CD14-positive monocyte (primary cell): ENCODE measurements around the gene PPP2R3A. TPM values are rescaled to one million over a fixed set of nuclear protein-coding genes. Genes with fewer than 3 reads are reported as not detected.
"Not testable (repeated sequence)": the region's sequence is repeated elsewhere in the genome, so short reads cannot be mapped to it uniquely, and the experiment has no call there.

Experiments used
- DNase-seq, 3 donors: peaks; one replicate each; pipeline ENCODE4 v3.0.0-alpha.2; 2011 to 2022
- H2AFZ ChIP-seq: 2 replicates; pipeline ENCODE4 v1.6.0; 2012; ENCODE audit warnings: mild to moderate bottlenecking, low read depth, low read length, inconsistent platforms; ENCODE audit not compliant: insufficient read depth, poor library complexity, severe bottlenecking
- H3K27ac ChIP-seq, 2 donors: 1 replicate in 1 of 2; 2 replicates in 1 of 2; pipeline ENCODE4 v1.5.1; 2012 to 2013; ENCODE audit warnings: low read length in 2 of 2, control low read depth in 1 of 2, inconsistent platforms in 1 of 2, low read depth in 1 of 2, mild to moderate bottlenecking in 1 of 2
- H3K27me3 ChIP-seq, 2 donors: one replicate each; pipeline versions ENCODE4 v1.6.0 to v1.6.1; 2011 to 2013; ENCODE audit warnings: low read length in 2 of 2; ENCODE audit not compliant: control insufficient read depth in 2 of 2, insufficient read depth in 2 of 2
- H3K36me3 ChIP-seq, 2 donors: replicated peaks in 1 of 2; 1 replicate in 1 of 2; 2 replicates in 1 of 2; pipeline versions ENCODE4 v1.5.1 to v1.6.1; 2012 to 2013; ENCODE audit warnings: low read length in 2 of 2, control low read depth in 1 of 2, inconsistent platforms in 1 of 2, mild to moderate bottlenecking in 1 of 2; ENCODE audit not compliant: insufficient read depth in 2 of 2, control insufficient read depth in 1 of 2
- H3K4me1 ChIP-seq, 2 donors: 1 replicate in 1 of 2; 2 replicates in 1 of 2; pipeline versions ENCODE4 v1.5.1 to v1.6.1; 2012 to 2013; ENCODE audit warnings: low read length in 2 of 2, control low read depth in 1 of 2, inconsistent platforms in 1 of 2, mild to moderate bottlenecking in 1 of 2, moderate library complexity in 1 of 2; ENCODE audit not compliant: insufficient read depth in 2 of 2, control insufficient read depth in 1 of 2
- H3K4me2 ChIP-seq: replicated peaks from 2 replicates; pipeline ENCODE3; 2012; ENCODE audit warnings: low read length, moderate library complexity, mild to moderate bottlenecking; ENCODE audit not compliant: poor library complexity, severe bottlenecking; ENCODE audit errors: extremely low read depth
- H3K4me3 ChIP-seq, 3 experiments: fragments of 200-600 bp in 1 of 3; sonication (generic) in 1 of 3; replicated peaks in 1 of 3; 1 replicate in 2 of 3; 2 replicates in 1 of 3; pipeline ENCODE4 v1.5.1; 2011 to 2013; ENCODE audit warnings: low read length in 3 of 3, mild to moderate bottlenecking in 3 of 3, control low read depth in 2 of 3, low read depth in 2 of 3, inconsistent platforms in 1 of 3, moderate library complexity in 1 of 3
- H3K79me2 ChIP-seq: 2 replicates; pipeline ENCODE4 v1.6.0; 2012; ENCODE audit warnings: mild to moderate bottlenecking, control low read depth, inconsistent platforms, low read length, moderate library complexity; ENCODE audit not compliant: insufficient read depth
- H3K9ac ChIP-seq: 2 replicates; pipeline ENCODE4 v1.6.0; 2017; ENCODE audit warnings: low read length, mild to moderate bottlenecking; ENCODE audit not compliant: insufficient read depth, poor library complexity, severe bottlenecking
- H3K9me3 ChIP-seq, 2 donors: replicated peaks in 1 of 2; 1 replicate in 1 of 2; 2 replicates in 1 of 2; pipeline versions ENCODE4 v1.5.1 to v1.6.1; 2012 to 2013; ENCODE audit warnings: low read length in 2 of 2, control low read depth in 1 of 2; ENCODE audit not compliant: control insufficient read depth in 1 of 2, insufficient read depth in 1 of 2
- H4K20me1 ChIP-seq: 2 replicates; pipeline ENCODE4 v1.6.0; 2012; ENCODE audit warnings: mild to moderate bottlenecking, low read length, control low read depth, moderate library complexity; ENCODE audit not compliant: insufficient read depth
- H3K27ac Mint-ChIP-seq, 7 donors: one replicate each; pipeline ENCODE4 v1.8.0; 2020; ENCODE audit warnings: mild to moderate bottlenecking in 7 of 7, mixed read lengths in 7 of 7, moderate library complexity in 6 of 7, inconsistent platforms in 2 of 7
- H3K27me3 Mint-ChIP-seq, 3 donors: one replicate each; pipeline ENCODE4 v1.8.0; 2021 to 2022; ENCODE audit warnings: low read depth in 3 of 3, mild to moderate bottlenecking in 3 of 3, mixed read lengths in 3 of 3, moderate library complexity in 3 of 3, inconsistent platforms in 1 of 3
- H3K36me3 Mint-ChIP-seq, 2 donors: one replicate each; pipeline ENCODE4 v1.8.0; 2020; ENCODE audit warnings: mixed read lengths in 2 of 2, inconsistent platforms in 1 of 2, mild to moderate bottlenecking in 1 of 2
- H3K4me1 Mint-ChIP-seq: one replicate; pipeline ENCODE4 v1.8.0; 2020; ENCODE audit warnings: mild to moderate bottlenecking, mixed read lengths
- H3K4me3 Mint-ChIP-seq, 2 donors: one replicate each; pipeline ENCODE4 v1.8.0; 2020; ENCODE audit warnings: mild to moderate bottlenecking in 2 of 2, mixed read lengths in 2 of 2, moderate library complexity in 1 of 2
- H3K9me3 Mint-ChIP-seq, 7 donors: one replicate each; pipeline ENCODE4 v1.8.0; 2020 to 2022; ENCODE audit warnings: mixed read lengths in 7 of 7, mild to moderate bottlenecking in 6 of 7, moderate library complexity in 6 of 7, inconsistent platforms in 2 of 7
- CTCF ChIP-seq: fragments of 200-600 bp; IDR thresholded peaks from one replicate; pipeline ENCODE4 v1.8.0; 2022; ENCODE audit warnings: antibody characterized with exemption, mild to moderate bottlenecking
- WGBS: methylation state at CpG from one replicate; pipeline ENCODE4 v1.1.5; 2013; ENCODE audit warnings: missing lambda C conversion rate; ENCODE audit not compliant: insufficient coverage; 5-methylcytosine and 5-hydroxymethylcytosine counted together
- intact Hi-C, 2 donors: fragments of 100-400 bp; cut with micrococcal nuclease; formaldehyde crosslinking; loops; one replicate each; pipeline versions ENCODE4 v1.15.0 to v1.15.1; 2023
- polyA plus RNA-seq, 3 donors: library from polyadenylated mRNA; depleted of rRNA in 1 of 3; unstranded in 2 of 3; stranded (reverse) in 1 of 3; fragments of 300-500 nt in 2 of 3; fragments of >200 nt in 1 of 3; fragmentation: Illumina TruSeq in 2 of 3; gene quantifications; 1 replicate in 2 of 3; 2 replicates in 1 of 3; pipeline ENCODE4 v1.2.3, GENCODE V29; 2012 to 2021

PPP2R3A gene
- polyA plus RNA-seq, 3 donors = 0.09 to 0.15 (median 0.10) TPM

- Mint-ChIP-seq H3K27ac (no peak overlapping the region), H3K4me1 (no peaks in the 10 kb centered on the region), H3K4me3 (no peak overlapping the region), H3K9me3 (peaks cover 4 to 16% (median 10%) of the 10 kb centered on the region in 7 donors), H3K27me3 (no peaks in the 10 kb centered on the region), H3K36me3 (no peaks in the 10 kb centered on the region)
- H3K4me3 ChIP-seq = no peak overlapping the region
- no peak overlapping the region for H3K9ac ChIP-seq
- H3K36me3 ChIP-seq = no peaks in the 10 kb centered on the region
- 100% methylated on average over 7 of the region's 8 CpGs for WGBS
- H3K4me2 ChIP-seq = no peak overlapping the region
- no peaks in the 10 kb centered on the region for H3K79me2 ChIP-seq
- H3K27ac ChIP-seq = no peak overlapping the region
- DNase-seq = no peak
- H3K9me3 ChIP-seq = no peaks in the 10 kb centered on the region
- TF ChIP-seq CTCF = no peak
- no peak overlapping the region for H2AFZ ChIP-seq
- intact Hi-C loops = no loop called here
- no peaks in the 10 kb centered on the region for H3K4me1 ChIP-seq
- no peaks in the 10 kb centered on the region for H3K27me3 ChIP-seq
- H4K20me1 ChIP-seq = no peaks in the 10 kb centered on the region
These were observed 155.1 kb downstream of the PPP2R3A start for GRCh38 chr3:136120373-136121348.

GRCh38 chr3:136122006-136122405 is 156.5 kb downstream of the PPP2R3A start:
- DNase-seq = peak in 1 of 3 donors; percentile 9
- Histone ChIP-seq H3K9me3 (peaks cover 0 to 5% of the 10 kb centered on the region in 2 donors), H3K36me3 (no peaks in the 10 kb centered on the region), H3K27me3 (no peaks in the 10 kb centered on the region), H3K79me2 (no peaks in the 10 kb centered on the region), H3K9ac (no peak overlapping the region), H3K4me2 (no peak overlapping the region), H3K27ac (no peak overlapping the region), H3K4me3 (no peak overlapping the region), H2AFZ (no peak overlapping the region), H4K20me1 (no peaks in the 10 kb centered on the region), H3K4me1 (no peaks in the 10 kb centered on the region)
- Mint-ChIP-seq H3K4me3 (no peak overlapping the region), H3K36me3 (no peaks in the 10 kb centered on the region), H3K27ac (no peak overlapping the region), H3K9me3 (peaks cover 2 to 14% (median 4%) of the 10 kb centered on the region in 7 donors), H3K27me3 (no peaks in the 10 kb centered on the region), H3K4me1 (no peaks in the 10 kb centered on the region)
- intact Hi-C loops = no loop called here
- WGBS = 33% methylated on average over 1 of the region's 4 CpGs
- TF ChIP-seq CTCF = no peak

GRCh38 chr3:136131647-136132046 is 166.1 kb downstream of the PPP2R3A start:
- H3K36me3 ChIP-seq, H3K9ac ChIP-seq, H3K36me3 Mint-ChIP-seq, H3K27ac ChIP-seq, H4K20me1 ChIP-seq, H3K4me1 Mint-ChIP-seq, H3K27me3 ChIP-seq, DNase-seq, H3K27me3 Mint-ChIP-seq, H3K4me3 ChIP-seq, H3K27ac Mint-ChIP-seq, H3K4me2 ChIP-seq, intact Hi-C loops, H3K4me1 ChIP-seq, H3K79me2 ChIP-seq, H2AFZ ChIP-seq, H3K9me3 ChIP-seq, H3K4me3 Mint-ChIP-seq: not testable (repeated sequence)
- WGBS = no CpG with 5 or more reads among the region's 3 CpGs
- peaks cover 6 to 26% (median 11%) of the 10 kb centered on the region in 7 donors for H3K9me3 Mint-ChIP-seq
